ENCODE data around the gene SSH2.

DNA sequence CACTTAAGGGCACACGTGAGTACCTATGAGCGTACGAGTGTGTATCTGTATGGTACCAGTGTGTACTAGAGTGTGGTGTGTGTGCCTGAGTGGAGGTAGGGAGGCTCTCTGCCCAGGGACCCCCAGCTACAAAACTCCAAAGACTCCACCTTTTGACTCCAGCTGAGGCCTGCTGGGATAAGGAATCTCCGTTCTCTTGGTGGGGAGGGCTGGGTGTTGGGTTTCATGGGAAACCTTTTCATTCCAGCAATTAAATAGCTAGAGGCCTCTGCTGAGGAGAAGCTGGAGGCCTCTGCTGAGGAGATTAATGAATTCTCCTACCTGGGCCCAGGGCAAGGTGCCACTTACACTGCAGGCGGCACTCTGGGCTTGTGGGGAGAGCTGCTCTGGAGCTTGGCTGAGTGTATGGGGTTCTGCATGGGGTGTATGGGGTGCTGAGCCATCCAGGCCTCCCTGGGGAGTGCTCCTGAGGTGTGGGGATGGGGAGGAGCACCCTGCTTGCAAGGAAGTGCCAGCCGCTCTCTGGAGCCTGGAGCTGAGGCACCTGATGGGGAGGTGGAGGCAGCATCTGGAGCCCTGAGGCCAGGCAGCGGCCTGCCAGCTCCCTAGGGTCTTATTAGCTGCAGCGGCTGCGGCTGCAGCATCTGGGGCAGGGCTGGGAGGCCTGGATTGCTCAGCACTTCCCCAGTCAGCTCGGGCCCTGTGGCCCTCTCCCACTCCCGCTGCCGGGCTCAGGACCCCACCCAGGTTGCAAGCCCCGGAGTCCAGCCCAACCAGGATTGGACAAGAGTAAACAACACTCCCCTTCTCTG lies 332.5 kb downstream of the SSH2 start:
- no peak for TF ChIP-seq EZH2 (IDR thresholded peaks at IDR 0.05; ENCODE audit: insufficient read depth, poor library complexity, severe bottlenecking)
- no peak for TF ChIP-seq EZH2phosphoT487 (IDR thresholded peaks at IDR 0.05; ENCODE audit: insufficient read depth, low read depth)

Data from GM23248 (cell line).